Right cardiac atrium (tissue), 5 donors: Measurements from ENCODE around the gene WASF3. TPM values are rescaled to one million over a fixed set of nuclear protein-coding genes. Genes with fewer than 3 reads are reported as not detected.

Experiments
- ATAC-seq, 2 donors: fragments of 200-7000 bp; cut with Tn5 transposase; one replicate each; pipeline versions ENCODE4 v1.8.0 to v1.9.1; 2020; ENCODE audit warnings: moderate library complexity in 2 of 2, mild to moderate bottlenecking in 1 of 2
- DNase-seq, 3 donors: peaks; one replicate each; pipeline ENCODE4 v3.0.0-alpha.2; 2020
- H3K27ac ChIP-seq: one replicate; pipeline ENCODE4 v1.5.1; 2013; ENCODE audit warnings: mild to moderate bottlenecking, low read length, control low read depth, moderate library complexity
- H3K27me3 ChIP-seq: one replicate; pipeline ENCODE4 v1.6.1; 2013; ENCODE audit not compliant: control insufficient read depth, insufficient read depth
- H3K4me1 ChIP-seq: one replicate; pipeline ENCODE4 v1.6.1; 2013; ENCODE audit warnings: low read length; ENCODE audit not compliant: control insufficient read depth, insufficient read depth
- H3K4me3 ChIP-seq: one replicate; pipeline ENCODE4 v1.5.1; 2013; ENCODE audit warnings: low read length, control low read depth
- H3K9me3 ChIP-seq: one replicate; pipeline ENCODE4 v1.6.1; 2013; ENCODE audit warnings: low read length; ENCODE audit not compliant: control insufficient read depth
- WGBS: extraction: QIAGEN DNeasy Blood & Tissue Kit; methylation state at CpG from one replicate; pipeline ENCODE4 v1.1.7; 2013; 5-methylcytosine and 5-hydroxymethylcytosine counted together
- intact Hi-C, 4 donors: fragments of 100-400 bp; cut with DNase I; formaldehyde crosslinking; loops; one replicate each; pipeline versions ENCODE4 v1.11.0 to v1.14.0; 2022 to 2023
- polyA plus RNA-seq: library from polyadenylated mRNA; stranded (reverse); fragments of 200-250 nt; gene quantifications from one replicate; pipeline ENCODE4 v1.2.3, GENCODE V29; 2013
- total RNA-seq, 4 donors: library from RNA; stranded (reverse); fragmentation: NEBNext Ultra II Directional; extraction: Animal tissue kit (Norgen Biotek cat#: 25700); gene quantifications; one replicate each; pipeline ENCODE4 v1.2.1, GENCODE V29; 2021
- donor health status: healthy with polysubstance abuse.
- donor health status: DM: no; HTN: yes; CAD: no.
- donor health status: DM: no; HTN: no; CAD: no.
- donor health status: DM: no; HTN: yes; CAD: no; lungs with severe emphysema.
- donor health status: DM: yes; HTN: yes; CAD: no.

The WASF3 gene
- total and polyA plus RNA-seq, 5 donors: 5.9 to 16.0 (median 13.9) TPM

- Histone ChIP-seq H3K9me3 (no peaks in the 10 kb centered on the region), H3K4me3 (no peak overlapping the region), H3K27me3 (no peaks in the 10 kb centered on the region), H3K27ac (no peak overlapping the region), H3K4me1 (no peaks in the 10 kb centered on the region)
- ATAC-seq (no peak), DNase-seq (no peak)
- WGBS: 90% methylated on average over 2 of the region's 2 CpGs
- intact Hi-C loops: no loop called here
These were observed 106.8 kb downstream of the WASF3 start for GRCh38 chr13:26664286-26664685.

- intact Hi-C loops: no loop called here
These were observed 107.4 kb downstream of the WASF3 start for GRCh38 chr13:26664876-26665275.

GRCh38 chr13:26668357-26669146, 111.1 kb downstream of the WASF3 start:
- DNase-seq (no peak), ATAC-seq (no peak)
- Histone ChIP-seq H3K27ac (no peak overlapping the region), H3K27me3 (no peaks in the 10 kb centered on the region), H3K9me3 (no peaks in the 10 kb centered on the region), H3K4me1 (no peaks in the 10 kb centered on the region), H3K4me3 (no peak overlapping the region)
- WGBS: 93% methylated on average over 5 of the region's 5 CpGs
- intact Hi-C loops: no loop called here

More at GRCh38 chr13:26664876-26665275, 107.4 kb downstream of the WASF3 start:
- H3K4me1 ChIP-seq: no peaks in the 10 kb centered on the region
- no peak overlapping the region for H3K27ac ChIP-seq
- H3K27me3 ChIP-seq: no peaks in the 10 kb centered on the region
- DNase-seq (no peak), ATAC-seq (no peak)
- WGBS: 78% methylated on average over 3 of the region's 3 CpGs
- no peak overlapping the region for H3K4me3 ChIP-seq
- H3K9me3 ChIP-seq: no peaks in the 10 kb centered on the region

- Histone ChIP-seq H3K27me3 (no peaks in the 10 kb centered on the region), H3K9me3 (no peaks in the 10 kb centered on the region), H3K4me3 (no peak overlapping the region), H3K27ac (no peak overlapping the region), H3K4me1 (no peaks in the 10 kb centered on the region)
- 95% methylated on average over 5 of the region's 5 CpGs for WGBS
- intact Hi-C loops: no loop called here
- ATAC-seq: no peak
- no peak for DNase-seq
These were observed 116.4 kb downstream of the WASF3 start for GRCh38 chr13:26673890-26674289.

- Histone ChIP-seq H3K27me3 (no peaks in the 10 kb centered on the region), H3K4me1 (no peaks in the 10 kb centered on the region), H3K9me3 (no peaks in the 10 kb centered on the region), H3K4me3 (no peak overlapping the region), H3K27ac (no peak overlapping the region)
- WGBS: 72% methylated on average over 4 of the region's 4 CpGs
- intact Hi-C loops: no loop called here
- no peak for ATAC-seq
- DNase-seq: no peak
These were observed 119.7 kb downstream of the WASF3 start for GRCh38 chr13:26677156-26677555.

- intact Hi-C loops: no loop called here
- no peaks in the 10 kb centered on the region for H3K4me1 ChIP-seq
- H3K27ac ChIP-seq: no peak overlapping the region
- H3K9me3 ChIP-seq: no peaks in the 10 kb centered on the region
- 97% methylated on average over 5 of the region's 5 CpGs for WGBS
- DNase-seq: no peak
- no peak overlapping the region for H3K4me3 ChIP-seq
- ATAC-seq: no peak
- no peaks in the 10 kb centered on the region for H3K27me3 ChIP-seq
These were observed 120.8 kb downstream of the WASF3 start for GRCh38 chr13:26678330-26678729.

GRCh38 chr13:26678796-26679195, 121.3 kb downstream of the WASF3 start:
- H3K27ac ChIP-seq: no peak overlapping the region
- 76% methylated on average over 17 of the region's 17 CpGs for WGBS
- DNase-seq (no peak), ATAC-seq (no peak)
- no peaks in the 10 kb centered on the region for H3K9me3 ChIP-seq
- no peak overlapping the region for H3K4me3 ChIP-seq
- no peaks in the 10 kb centered on the region for H3K4me1 ChIP-seq
- H3K27me3 ChIP-seq: no peaks in the 10 kb centered on the region
- intact Hi-C loops: no loop called here

- Histone ChIP-seq H3K27ac (no peak overlapping the region), H3K4me3 (no peak overlapping the region), H3K27me3 (no peaks in the 10 kb centered on the region), H3K9me3 (no peaks in the 10 kb centered on the region), H3K4me1 (no peaks in the 10 kb centered on the region)
- ATAC-seq: no peak
- intact Hi-C loops: no loop called here
- no peak for DNase-seq
- 95% methylated on average over 5 of the region's 5 CpGs for WGBS
These were observed 122.1 kb downstream of the WASF3 start for GRCh38 chr13:26679411-26680122.

- no peak for ATAC-seq
- H3K4me3 ChIP-seq: no peak overlapping the region
- WGBS: 76% methylated on average over 9 of the region's 9 CpGs
These were observed 122.6 kb downstream of the WASF3 start for GRCh38 chr13:26680123-26680450.

GRCh38 chr13:26680572-26680971, 123.1 kb downstream of the WASF3 start:
- Histone ChIP-seq H3K9me3 (no peaks in the 10 kb centered on the region), H3K27me3 (no peaks in the 10 kb centered on the region), H3K4me3 (no peak overlapping the region), H3K4me1 (no peaks in the 10 kb centered on the region), H3K27ac (no peak overlapping the region)
- intact Hi-C loops: no loop called here
- WGBS: 81% methylated on average over 5 of the region's 5 CpGs
- DNase-seq: no peak
- no peak for ATAC-seq

More at GRCh38 chr13:26680123-26680450, 122.6 kb downstream of the WASF3 start:
- no peaks in the 10 kb centered on the region for H3K9me3 ChIP-seq
- intact Hi-C loops: no loop called here
- H3K4me1 ChIP-seq: no peaks in the 10 kb centered on the region
- no peak for DNase-seq
- no peaks in the 10 kb centered on the region for H3K27me3 ChIP-seq
- H3K27ac ChIP-seq: no peak overlapping the region

- WGBS: 94% methylated on average over 15 of the region's 15 CpGs
- intact Hi-C loops: no loop called here
- no peaks in the 10 kb centered on the region for H3K4me1 ChIP-seq
- no peak overlapping the region for H3K27ac ChIP-seq
- H3K4me3 ChIP-seq: no peak overlapping the region
- ATAC-seq (no peak), DNase-seq (no peak)
- H3K9me3 ChIP-seq: no peaks in the 10 kb centered on the region
- H3K27me3 ChIP-seq: no peaks in the 10 kb centered on the region
These were observed 123.6 kb downstream of the WASF3 start for GRCh38 chr13:26681036-26681435.
